Neural progenitor cell (in vitro differentiated cells): ENCODE measurements around the gene MYCBP. TPM values are rescaled to one million over a fixed set of nuclear protein-coding genes. Genes with fewer than 3 reads are reported as not detected.

Source experiments
- DNase-seq: peaks from one replicate; pipeline ENCODE4 v3.0.0-alpha.2; 2016; ENCODE audit warnings: low spot score
- H2AFZ ChIP-seq: fragments of 200-600 bp; sonication (generic); replicated peaks from 2 replicates; pipeline ENCODE4 v1.6.1; 2016; ENCODE audit warnings: antibody characterized with exemption
- H3F3A ChIP-seq: fragments of 200-600 bp; sonication (generic); 2 replicates; pipeline ENCODE4 v1.6.1; 2016; ENCODE audit warnings: antibody characterized with exemption, low read depth
- H3K27ac ChIP-seq: fragments of 200-600 bp; sonication (generic); 2 replicates; pipeline ENCODE4 v1.5.1; 2016; ENCODE audit warnings: mild to moderate bottlenecking
- H3K27me3 ChIP-seq: fragments of 200-600 bp; sonication (generic); 2 replicates; pipeline ENCODE4 v1.6.1; 2016; ENCODE audit warnings: mild to moderate bottlenecking, moderate library complexity
- H3K36me3 ChIP-seq: fragments of 200-600 bp; sonication (generic); 2 replicates; pipeline ENCODE4 v1.5.1; 2016
- H3K4me1 ChIP-seq: fragments of 200-600 bp; sonication (generic); 2 replicates; pipeline ENCODE4 v1.6.1; 2016; ENCODE audit warnings: mixed run types
- H3K4me2 ChIP-seq: fragments of 200-600 bp; sonication (generic); 2 replicates; pipeline ENCODE4 v1.6.1; 2016
- H3K4me3 ChIP-seq: fragments of 200-600 bp; sonication (generic); 2 replicates; pipeline ENCODE4 v1.5.1; 2016
- H3K79me2 ChIP-seq: fragments of 200-600 bp; sonication (generic); 2 replicates; pipeline ENCODE4 v1.6.1; 2016; ENCODE audit warnings: low read depth
- H3K9ac ChIP-seq: fragments of 200-600 bp; sonication (generic); 2 replicates; pipeline ENCODE4 v1.6.1; 2016
- H3K9me3 ChIP-seq: fragments of 200-600 bp; sonication (generic); 2 replicates; pipeline ENCODE4 v1.5.1; 2016; ENCODE audit warnings: low read depth
- H4K20me1 ChIP-seq: fragments of 200-600 bp; sonication (generic); 2 replicates; pipeline ENCODE4 v1.6.1; 2016; ENCODE audit warnings: low read depth
- H3K27ac Mint-ChIP-seq: 3 replicates; pipeline ENCODE4 v1.8.0; 2021; ENCODE audit warnings: mixed read lengths
- H3K27me3 Mint-ChIP-seq: 2 replicates; pipeline ENCODE4 v1.8.0; 2022; ENCODE audit warnings: low read depth, mild to moderate bottlenecking, inconsistent platforms, moderate library complexity, mixed read lengths; ENCODE audit not compliant: insufficient read depth
- H3K36me3 Mint-ChIP-seq: 3 replicates; pipeline ENCODE4 v1.8.0; 2021; ENCODE audit warnings: mixed read lengths
- H3K4me1 Mint-ChIP-seq: 3 replicates; pipeline ENCODE4 v1.8.0; 2021; ENCODE audit warnings: mixed read lengths
- H3K4me3 Mint-ChIP-seq: 3 replicates; pipeline ENCODE4 v1.8.0; 2021; ENCODE audit warnings: mild to moderate bottlenecking, moderate library complexity, mixed read lengths
- H3K9me3 Mint-ChIP-seq: 3 replicates; pipeline ENCODE4 v1.8.0; 2020; ENCODE audit warnings: mixed read lengths
- CTCF ChIP-seq: fragments of 200-600 bp; sonication (generic); IDR thresholded peaks from 2 replicates; pipeline ENCODE4 v1.5.1; 2017; ENCODE audit warnings: antibody characterized with exemption, mild to moderate bottlenecking
- EZH2 ChIP-seq: fragments of 200-600 bp; sonication (generic); IDR thresholded peaks from 2 replicates; pipeline ENCODE4 v1.6.1; 2017; ENCODE audit warnings: antibody characterized with exemption, mild to moderate bottlenecking, moderate library complexity
- EZH2phosphoT487 ChIP-seq: fragments of 200-600 bp; sonication (generic); IDR thresholded peaks from 2 replicates; pipeline ENCODE4 v1.6.1; 2017; ENCODE audit warnings: antibody characterized with exemption
- total RNA-seq: library from RNA; depleted of rRNA; stranded (reverse); fragments of >200 nt; gene quantifications from 2 replicates; pipeline ENCODE4 v1.2.3, GENCODE V29; 2015; ENCODE audit warnings: low replicate concordance

The MYCBP gene
- total RNA-seq, 1 donor from 2014 or later, result 36.5 TPM

GRCh38 chr1:38817267-38818174, 55.6 kb downstream of the MYCBP start:
- Histone ChIP-seq H3K4me3 (peak overlapping the region; percentile 68), H3F3A (no peaks in the 10 kb centered on the region), H3K27me3 (peaks cover 74% of the 10 kb centered on the region), H3K4me2 (peak overlapping the region; percentile 86), H3K9me3 (no peaks in the 10 kb centered on the region), H2AFZ (peak overlapping the region; percentile 100), H3K36me3 (no peaks in the 10 kb centered on the region), H3K9ac (no peak overlapping the region), H4K20me1 (no peaks in the 10 kb centered on the region), H3K79me2 (no peaks in the 10 kb centered on the region), H3K4me1 (peaks cover 22% of the 10 kb centered on the region), H3K27ac (no peak overlapping the region)
- Mint-ChIP-seq H3K4me1 (peaks cover 25% of the 10 kb centered on the region), H3K27me3 (peaks cover 14% of the 10 kb centered on the region), H3K9me3 (peaks cover 11% of the 10 kb centered on the region), H3K36me3 (no peaks in the 10 kb centered on the region), H3K4me3 (peak overlapping the region; percentile 57), H3K27ac (no peak overlapping the region)
- no peak for DNase-seq
- TF ChIP-seq CTCF (no peak), EZH2 (no peak), EZH2phosphoT487 (no peak)

DNA sequence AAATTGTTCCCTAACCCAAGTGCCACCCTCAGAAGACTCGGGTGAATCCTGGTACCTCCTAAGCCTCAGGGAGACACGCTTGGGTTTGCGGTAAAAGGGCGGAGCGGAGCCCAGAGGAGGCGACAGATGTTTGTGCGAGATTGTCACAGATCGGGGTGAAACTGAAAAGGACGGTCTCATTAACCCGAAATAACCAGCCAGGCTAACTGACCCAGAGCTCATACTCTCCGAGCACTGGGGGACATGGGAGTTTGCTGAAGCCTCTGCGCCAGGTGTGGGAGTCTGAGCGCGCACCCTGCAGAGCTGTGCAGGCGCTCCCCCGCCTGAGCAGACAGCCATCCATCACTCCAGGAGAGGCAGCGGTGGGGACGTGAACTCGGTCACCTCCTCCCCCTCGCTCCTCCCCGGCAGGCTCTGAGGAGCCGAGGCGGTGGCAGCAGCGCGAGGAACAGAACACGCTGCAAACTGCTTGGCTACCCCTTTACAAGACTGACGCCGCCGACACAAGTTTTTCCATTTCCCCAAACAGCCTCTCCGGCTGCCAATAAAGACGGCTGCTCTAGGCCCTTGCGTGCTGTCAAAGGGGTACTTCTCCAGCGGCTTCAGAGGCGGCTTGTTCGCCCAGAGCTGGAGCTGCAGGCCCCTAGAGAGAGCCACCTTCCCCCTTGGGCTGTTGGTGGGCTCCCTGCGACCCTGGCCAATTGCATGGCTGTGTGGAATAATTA, 57.1 kb downstream of the MYCBP start:
- Mint-ChIP-seq H3K4me1 (peaks cover 20% of the 10 kb centered on the region), H3K36me3 (no peaks in the 10 kb centered on the region), H3K9me3 (peaks cover 13% of the 10 kb centered on the region), H3K27me3 (peaks cover 20% of the 10 kb centered on the region), H3K27ac (no peak overlapping the region), H3K4me3 (peak overlapping the region; percentile 70)
- peaks cover 19% of the 10 kb centered on the region for H3K4me1 ChIP-seq
- H3K27me3 ChIP-seq, result peaks cover 79% of the 10 kb centered on the region
- H3K4me3 ChIP-seq, result no peak overlapping the region
- no peaks in the 10 kb centered on the region for H4K20me1 ChIP-seq
- H3K9ac ChIP-seq, result no peak overlapping the region
- no peak overlapping the region for H2AFZ ChIP-seq
- no peak overlapping the region for H3K27ac ChIP-seq
- H3K9me3 ChIP-seq, result no peaks in the 10 kb centered on the region
- no peak for TF ChIP-seq EZH2phosphoT487
- no peak for TF ChIP-seq EZH2
- TF ChIP-seq CTCF, result no peak
- DNase-seq, result no peak
- no peak overlapping the region for H3K4me2 ChIP-seq
- H3K79me2 ChIP-seq, result no peaks in the 10 kb centered on the region
- no peaks in the 10 kb centered on the region for H3F3A ChIP-seq
- H3K36me3 ChIP-seq, result no peaks in the 10 kb centered on the region

DNA sequence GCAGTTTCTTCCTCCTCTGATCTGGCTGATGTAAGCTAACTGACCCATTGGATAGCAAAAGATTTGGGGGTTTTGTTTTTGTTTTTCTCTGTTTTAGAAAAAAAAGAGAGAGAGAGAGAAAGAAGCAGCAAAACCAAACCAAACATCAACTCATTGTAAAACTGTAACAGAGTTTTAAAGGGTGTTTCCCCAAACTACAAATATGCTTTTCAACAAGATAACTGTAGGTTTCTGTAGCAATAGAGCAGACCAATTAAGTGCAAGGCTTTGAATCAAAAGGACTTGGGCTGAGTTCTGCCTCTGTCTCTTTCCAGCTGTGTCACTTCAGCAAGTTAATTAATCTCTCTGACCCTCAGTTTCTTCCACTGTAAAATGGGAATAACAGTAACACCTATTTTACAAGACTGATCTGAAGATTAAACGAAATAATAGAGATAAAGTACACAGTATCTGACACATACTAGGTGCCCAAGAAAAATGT, 58.1 kb downstream of the MYCBP start:
- peaks cover 69% of the 10 kb centered on the region for H3K27me3 ChIP-seq
- no peaks in the 10 kb centered on the region for H3F3A ChIP-seq
- DNase-seq, result no peak
- H3K9ac ChIP-seq, result no peak overlapping the region
- no peak overlapping the region for H3K4me2 ChIP-seq
- H3K4me3 ChIP-seq, result no peak overlapping the region
- no peak for TF ChIP-seq EZH2
- Mint-ChIP-seq H3K4me1 (peaks cover 20% of the 10 kb centered on the region), H3K36me3 (no peaks in the 10 kb centered on the region), H3K4me3 (no peak overlapping the region), H3K9me3 (peaks cover 13% of the 10 kb centered on the region), H3K27me3 (peaks cover 21% of the 10 kb centered on the region), H3K27ac (peak overlapping the region; percentile 25)
- H3K4me1 ChIP-seq, result peaks cover 19% of the 10 kb centered on the region
- no peaks in the 10 kb centered on the region for H3K36me3 ChIP-seq
- no peak overlapping the region for H2AFZ ChIP-seq
- H4K20me1 ChIP-seq, result no peaks in the 10 kb centered on the region
- no peaks in the 10 kb centered on the region for H3K9me3 ChIP-seq
- no peak overlapping the region for H3K27ac ChIP-seq
- H3K79me2 ChIP-seq, result no peaks in the 10 kb centered on the region
